Measurements from ENCODE around the gene C11orf52. TPM values are rescaled to one million over a fixed set of nuclear protein-coding genes. Genes with fewer than 3 reads are reported as not detected.

Gene C11orf52
- total and polyA plus RNA-seq, 2 of the 13 experiments (the other 11 are each of a cell fraction or from before 2014, with no cell fraction given): 7.4 to 11.0 TPM

GRCh38 chr11:111878849-111879636 is 39.7 kb upstream of the C11orf52 start, which contains the start of the genes CFAP68 and FDXACB1 (continued):
- TF ChIP-seq RELA (CRISPR knock-in tag; IDR thresholded peaks at IDR 0.05) (no peak), TRAFD1 (CRISPR knock-in tag; IDR thresholded peaks at IDR 0.05; ENCODE audit: borderline replicate concordance) (no peak), ZNF44 (CRISPR knock-in tag; IDR thresholded peaks at IDR 0.05) (no peak), EEA1 (CRISPR knock-in tag; IDR thresholded peaks at IDR 0.05; ENCODE audit: borderline replicate concordance) (peak; percentile 22; the same call in 1 of the 2 replicates), ADNP (CRISPR knock-in tag; IDR thresholded peaks at IDR 0.05) (no peak), ZFP36L2 (CRISPR knock-in tag; IDR thresholded peaks at IDR 0.05) (no peak; the same call in 1 of the 2 replicates), ZMYM3 (CRISPR knock-in tag; IDR thresholded peaks at IDR 0.05) (peak; percentile 42; the same call in 1 of the 2 replicates), ZNF816 (CRISPR knock-in tag; IDR thresholded peaks at IDR 0.05; ENCODE audit: borderline replicate concordance) (peak; percentile 79; the same call in 1 of the 2 replicates), ZKSCAN8 (CRISPR knock-in tag; IDR thresholded peaks at IDR 0.05; ENCODE audit: borderline replicate concordance) (peak; percentile 60; the same call in 1 of the 2 replicates), TOE1 (CRISPR knock-in tag; IDR thresholded peaks at IDR 0.05) (no peak), SAP130 (CRISPR knock-in tag; IDR thresholded peaks at IDR 0.05; ENCODE audit: low read depth) (peak; percentile 93), ZNF12 (CRISPR knock-in tag; IDR thresholded peaks at IDR 0.05) (no peak), ZNF782 (CRISPR knock-in tag; IDR thresholded peaks at IDR 0.05; ENCODE audit: borderline replicate concordance) (peak; percentile 74; the same call in 1 of the 2 replicates), TFAP4 (IDR thresholded peaks at IDR 0.05; ENCODE audit: borderline replicate concordance, low read depth) (no peak; the same call in 1 of the 2 replicates), PRDM10 (CRISPR knock-in tag; IDR thresholded peaks at IDR 0.05; ENCODE audit: low read depth) (peak; percentile 40; the same call in 1 of the 2 replicates), SNAI1 (CRISPR knock-in tag; IDR thresholded peaks at IDR 0.05; ENCODE audit: borderline replicate concordance) (peak; percentile 35; the same call in 1 of the 2 replicates)
- TF ChIP-seq, protein P1, sequence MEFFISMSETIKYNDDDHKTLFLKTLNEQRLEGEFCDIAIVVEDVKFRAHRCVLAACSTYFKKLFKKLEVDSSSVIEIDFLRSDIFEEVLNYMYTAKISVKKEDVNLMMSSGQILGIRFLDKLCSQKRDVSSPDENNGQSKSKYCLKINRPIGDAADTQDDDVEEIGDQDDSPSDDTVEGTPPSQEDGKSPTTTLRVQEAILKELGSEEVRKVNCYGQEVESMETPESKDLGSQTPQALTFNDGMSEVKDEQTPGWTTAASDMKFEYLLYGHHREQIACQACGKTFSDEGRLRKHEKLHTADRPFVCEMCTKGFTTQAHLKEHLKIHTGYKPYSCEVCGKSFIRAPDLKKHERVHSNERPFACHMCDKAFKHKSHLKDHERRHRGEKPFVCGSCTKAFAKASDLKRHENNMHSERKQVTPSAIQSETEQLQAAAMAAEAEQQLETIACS (CRISPR knock-in tag; IDR thresholded peaks at IDR 0.05): 0 out of 2 replicates have a peak, but pooled peaks have one; percentile 29
- TF ChIP-seq, protein P2, sequence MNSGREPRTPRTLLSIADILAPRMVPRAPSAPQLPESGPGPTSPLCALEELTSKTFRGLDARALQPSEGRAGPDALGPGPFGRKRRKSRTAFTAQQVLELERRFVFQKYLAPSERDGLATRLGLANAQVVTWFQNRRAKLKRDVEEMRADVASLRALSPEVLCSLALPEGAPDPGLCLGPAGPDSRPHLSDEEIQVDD (CRISPR knock-in tag; IDR thresholded peaks at IDR 0.05; ENCODE audit: borderline replicate concordance): no peak
